ENCODE results near the gene ERP27.

GRCh38 chr12:14907953-14908352 is 30.4 kb downstream of the ERP27 start:
- TF ChIP-seq YY1 (IDR thresholded peaks at IDR 0.05; ENCODE audit: low read depth), result no peak
- no peak for TF ChIP-seq TEAD4 (IDR thresholded peaks at IDR 0.05; ENCODE audit: borderline replicate concordance, insufficient read depth)
- TF ChIP-seq CTCF (IDR thresholded peaks at IDR 0.05), result no peak
- no peak for TF ChIP-seq POLR2AphosphoS5 (IDR thresholded peaks at IDR 0.05; ENCODE audit: low read depth, low read length)
- no peak for TF ChIP-seq NFIC (IDR thresholded peaks at IDR 0.05; ENCODE audit: borderline replicate concordance)
- no peak for TF ChIP-seq CHD2 (IDR thresholded peaks at IDR 0.05; ENCODE audit: low read length, partially characterized antibody)
- TF ChIP-seq PBX3 (IDR thresholded peaks at IDR 0.05), result no peak
